OCI-LY3 (cell line): ENCODE results near the gene SFT2D3.

Source experiments
- CTCF ChIP-seq: fragments of 200-600, 300-600 bp; sonication (generic); IDR thresholded peaks from 2 replicates; pipeline ENCODE4 v1.5.1; 2014; ENCODE audit warnings: antibody characterized with exemption, low read length, low read depth
- EZH2phosphoT487 ChIP-seq: fragments of 200-600 bp; shearing (Covaris generic); IDR thresholded peaks from 2 replicates; pipeline ENCODE4 v1.6.1; 2018; ENCODE audit warnings: antibody characterized with exemption, mixed run types, low read depth

GRCh38 chr2:127695491-127696472 lies 5.5 kb upstream of the SFT2D3 start:
- TF ChIP-seq CTCF (no peak), EZH2phosphoT487 (no peak)
